Transverse colon (tissue), 4 donors: ENCODE measurements around the gene SEMA4D.

Source experiments
- CTCF ChIP-seq, 5 experiments: fragments of 200-600 bp in 3 of 5; fragments of 450-650 bp in 2 of 5; sonication (generic) in 3 of 5; IDR thresholded peaks; 1 replicate in 2 of 5; 2 replicates in 3 of 5; pipeline ENCODE4 v1.5.1; 2016 to 2017; ENCODE audit warnings: antibody characterized with exemption in 5 of 5, inconsistent platforms in 3 of 5, mild to moderate bottlenecking in 2 of 5, moderate library complexity in 1 of 5
- POLR2A ChIP-seq: fragments of 450-650 bp; IDR thresholded peaks from one replicate; pipeline ENCODE4 v1.6.1; 2016; ENCODE audit warnings: antibody characterized with exemption, mild to moderate bottlenecking, moderate library complexity
- POLR2AphosphoS5 ChIP-seq, 3 donors: sonication (generic); formaldehyde crosslinking; IDR thresholded peaks; one replicate each; pipeline ENCODE4 v1.6.1; 2016; ENCODE audit warnings: antibody characterized with exemption in 3 of 3

- TF ChIP-seq CTCF (IDR thresholded peaks at IDR 0.05) = no peak
- no peak for TF ChIP-seq POLR2A
- no peak for TF ChIP-seq POLR2AphosphoS5 (IDR thresholded peaks at IDR 0.05)
Measured at GRCh38 chr9:89483592-89484474, 14.1 kb downstream of the SEMA4D start.
